ENCODE results near the gene RPL4. TPM values are rescaled to one million over a fixed set of nuclear protein-coding genes. Genes with fewer than 3 reads are reported as not detected.

RPL4 gene
- total and polyA plus RNA-seq, 2 of the 8 experiments (the other 6 are each of a cell fraction or from before 2014, with no cell fraction given), result 3,950 to 3,973 TPM

GRCh38 chr15:66488525-66488924 lies 16.1 kb downstream of the RPL4 start:
- no peak overlapping the region for H3K4me2 ChIP-seq (ENCODE audit: insufficient read depth in 1 of 2, low read depth in 2 of 2, low read length in 2 of 2)
- no peak overlapping the region for H3K27ac ChIP-seq (ENCODE audit: low read depth, low read length)
- H3K23ac ChIP-seq (ENCODE audit: insufficient read length), result no peak overlapping the region
- peaks cover 2% of the 10 kb centered on the region; the same call in 1 of the 2 replicates for H3K79me1 ChIP-seq (ENCODE audit: low read depth, low read length)
- ChIA-PET POLR2A (ENCODE audit: partially characterized antibody) (interaction anchor here (1.5 to 6.9 kb wide), 3 partner anchors 10 to 52 kb away, joined by 3 to 56 read pairs (median 9); partner anchors contain the start of gene SNAPC5), CTCF (ENCODE audit: partially characterized antibody) (interaction anchor here (6.7 kb wide), 1 partner anchor 9 kb away, joined by 44 read pairs; the partner anchor contains the start of gene SNAPC5)
- H3K36me3 ChIP-seq (ENCODE audit: control insufficient read depth in 2 of 4, insufficient read depth in 4 of 4, low read length in 3 of 4), result peaks cover 9 to 68% (median 40%) of the 10 kb centered on the region in 4 experiments
- no peak overlapping the region for H3K4me3 ChIP-seq (ENCODE audit: extremely low read depth in 1 of 4, insufficient read depth in 2 of 4, low read depth in 3 of 4, low read length in 4 of 4)
- whole genome bisulfite sequencing, 2 experiments (ENCODE audit: extremely low coverage in 1 of 2, insufficient coverage in 1 of 2, insufficient read length in 1 of 2, insufficient replicate concordance in 2 of 2, low coverage in 1 of 2, low lambda C conversion rate in 2 of 2, missing lambda C conversion rate in 1 of 2), result 92% methylated on average over 5 of the region's 5 CpGs; no CpG with 5 or more reads in 1 of the 2 experiments
- H3K23me2 ChIP-seq (ENCODE audit: low read depth, low read length), result no peaks in the 10 kb centered on the region
- no peak overlapping the region for H4K8ac ChIP-seq (ENCODE audit: extremely low read depth, insufficient read depth, low read length)
- H4K20me1 ChIP-seq (replicated peaks in 1 of 2; ENCODE audit: control insufficient read depth in 1 of 2, insufficient read depth in 2 of 2, low read length in 2 of 2), result peaks cover 0 to 6% of the 10 kb centered on the region in 2 experiments
- H3K79me2 ChIP-seq (ENCODE audit: control insufficient read depth in 1 of 2, insufficient read depth in 2 of 2, low read length in 2 of 2), result no peaks in the 10 kb centered on the region
- no peak for FAIRE-seq
- H3K4ac ChIP-seq (replicated peaks; ENCODE audit: insufficient read length, low read depth, low read length), result no peak overlapping the region
- H2BK20ac ChIP-seq (ENCODE audit: low read length), result no peak overlapping the region
- H3K56ac ChIP-seq (replicated peaks; ENCODE audit: insufficient read length, low read depth, low read length), result no peak overlapping the region
- H2BK12ac ChIP-seq (ENCODE audit: low read depth, low read length), result no peak overlapping the region
- no peaks in the 10 kb centered on the region for H3K4me1 ChIP-seq (replicated peaks in 1 of 4; ENCODE audit: control insufficient read depth in 3 of 4, insufficient read depth in 4 of 4, low read length in 3 of 4)
- H4K5ac ChIP-seq (ENCODE audit: insufficient read length, low read depth, low read length), result no peak overlapping the region
- H3K9me3 ChIP-seq (ENCODE audit: insufficient read depth in 2 of 2, low read depth in 1 of 2, low read length in 1 of 2), result no peaks in the 10 kb centered on the region
- no peak overlapping the region for H2BK5ac ChIP-seq (ENCODE audit: low read depth, low read length)
- H3K18ac ChIP-seq (ENCODE audit: extremely low read depth, low read length), result no peak overlapping the region
- no peak overlapping the region for H2BK120ac ChIP-seq (replicated peaks; ENCODE audit: low read depth, low read length)
- no peak overlapping the region for H4K91ac ChIP-seq (replicated peaks; ENCODE audit: insufficient read length, low read length)
- no peaks in the 10 kb centered on the region for H3K27me3 ChIP-seq (replicated peaks in 1 of 4; ENCODE audit: control insufficient read depth in 3 of 4, extremely low read depth in 1 of 4, insufficient read depth in 3 of 4, low read length in 3 of 4)
- no peak overlapping the region for H2AK5ac ChIP-seq (ENCODE audit: low read depth, low read length)
- no peak overlapping the region for H2BK15ac ChIP-seq (ENCODE audit: low read length)
- no peak overlapping the region for H3K14ac ChIP-seq (ENCODE audit: insufficient read length)
- DNase-seq (ENCODE audit: low read depth in 1 of 2, low spot score in 2 of 2), result no peak
- no peak overlapping the region for H3K9ac ChIP-seq (replicated peaks in 1 of 4; ENCODE audit: extremely low read depth in 1 of 4, low read depth in 3 of 4, low read length in 3 of 4)
- no peak overlapping the region for H2AFZ ChIP-seq (ENCODE audit: low read length)
- TF ChIP-seq MAFK (IDR thresholded peaks at IDR 0.05; ENCODE audit: low read depth, low read length) (no peak), ZNF274 (IDR thresholded peaks at IDR 0.05; ENCODE audit: borderline replicate concordance, extremely low read depth, low read length) (no peak), CTBP2 (IDR thresholded peaks at IDR 0.05; ENCODE audit: borderline replicate concordance, insufficient read depth, insufficient read length, low read length) (no peak), POLR2AphosphoS5 (IDR thresholded peaks at IDR 0.05; ENCODE audit: low read depth, low read length) (no peak), CHD1 (IDR thresholded peaks at IDR 0.05; ENCODE audit: low read depth, low read length) (no peak), TAF7 (optimal IDR thresholded peaks at IDR 0.05; ENCODE audit: borderline replicate concordance, low read depth, low read length) (no peak), JUN (IDR thresholded peaks at IDR 0.05; ENCODE audit: low read depth, low read length) (no peak), USF2 (IDR thresholded peaks at IDR 0.05; ENCODE audit: low read length) (no peak), HDAC6 (IDR thresholded peaks at IDR 0.05; ENCODE audit: low read depth, low read length) (no peak), EP300 (IDR thresholded peaks at IDR 0.05; ENCODE audit: borderline replicate concordance in 1 of 2, low read depth in 2 of 2, low read length in 2 of 2) (no peak), SRF (IDR thresholded peaks at IDR 0.05; ENCODE audit: low read depth, low read length) (no peak), FOSL1 (IDR thresholded peaks at IDR 0.05; ENCODE audit: insufficient read depth, low read depth, low read length) (no peak)
